Measurements from ENCODE around the gene BUD13. TPM values are rescaled to one million over a fixed set of nuclear protein-coding genes. Genes with fewer than 3 reads are reported as not detected.

Gene BUD13
- total and polyA plus RNA-seq, 10 donors = 12.3 to 20.3 (median 16.3) TPM

DNA sequence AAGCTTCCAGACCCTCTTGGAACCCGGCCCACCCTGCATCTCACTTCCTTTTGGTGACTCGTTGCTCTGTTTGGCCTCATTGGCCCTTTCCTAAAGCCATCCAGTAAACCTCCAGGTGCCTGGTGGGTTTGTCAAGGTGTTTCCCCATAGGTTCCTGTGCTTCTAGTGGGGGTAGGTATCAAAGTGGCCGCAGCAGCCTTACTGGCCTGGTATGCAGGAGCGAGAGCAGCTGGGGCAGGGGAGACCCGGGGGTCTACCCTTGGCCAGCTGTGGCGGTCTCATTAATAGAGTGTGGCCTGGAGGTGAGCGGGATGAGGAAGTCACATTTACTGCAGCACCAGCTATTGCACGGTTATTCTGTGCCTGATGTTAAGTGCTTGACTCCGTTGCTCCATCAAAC lies 46.3 kb upstream of the BUD13 start:
- no peak overlapping the region for H3K27ac ChIP-seq
- intact Hi-C loops (cut with DNase I; ENCODE audit: low total_unique reads) = no loop called here
- 83 to 94% (median 86%) methylated on average over 8 to 9 of the region's 9 CpGs for WGBS, 5 donors
- no peak overlapping the region for H3K4me3 ChIP-seq
- DNase-seq = no peak
- H3K9me3 ChIP-seq = no peaks in the 10 kb centered on the region
- TF ChIP-seq, protein P1, sequence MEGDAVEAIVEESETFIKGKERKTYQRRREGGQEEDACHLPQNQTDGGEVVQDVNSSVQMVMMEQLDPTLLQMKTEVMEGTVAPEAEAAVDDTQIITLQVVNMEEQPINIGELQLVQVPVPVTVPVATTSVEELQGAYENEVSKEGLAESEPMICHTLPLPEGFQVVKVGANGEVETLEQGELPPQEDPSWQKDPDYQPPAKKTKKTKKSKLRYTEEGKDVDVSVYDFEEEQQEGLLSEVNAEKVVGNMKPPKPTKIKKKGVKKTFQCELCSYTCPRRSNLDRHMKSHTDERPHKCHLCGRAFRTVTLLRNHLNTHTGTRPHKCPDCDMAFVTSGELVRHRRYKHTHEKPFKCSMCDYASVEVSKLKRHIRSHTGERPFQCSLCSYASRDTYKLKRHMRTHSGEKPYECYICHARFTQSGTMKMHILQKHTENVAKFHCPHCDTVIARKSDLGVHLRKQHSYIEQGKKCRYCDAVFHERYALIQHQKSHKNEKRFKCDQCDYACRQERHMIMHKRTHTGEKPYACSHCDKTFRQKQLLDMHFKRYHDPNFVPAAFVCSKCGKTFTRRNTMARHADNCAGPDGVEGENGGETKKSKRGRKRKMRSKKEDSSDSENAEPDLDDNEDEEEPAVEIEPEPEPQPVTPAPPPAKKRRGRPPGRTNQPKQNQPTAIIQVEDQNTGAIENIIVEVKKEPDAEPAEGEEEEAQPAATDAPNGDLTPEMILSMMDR (IDR thresholded peaks at IDR 0.05 in 8 of 11, conservative IDR thresholded peaks at IDR 0.05 in 3 of 11) = no peak
- no peak for TF ChIP-seq POLR2A (IDR thresholded peaks at IDR 0.05)
- no peak for TF ChIP-seq POLR2AphosphoS5 (IDR thresholded peaks at IDR 0.05)
- no peaks in the 10 kb centered on the region for H3K4me1 ChIP-seq
- no peaks in the 10 kb centered on the region for H3K27me3 ChIP-seq (replicated peaks in 1 of 7)
- H3K36me3 ChIP-seq = no peaks in the 10 kb centered on the region

DNA sequence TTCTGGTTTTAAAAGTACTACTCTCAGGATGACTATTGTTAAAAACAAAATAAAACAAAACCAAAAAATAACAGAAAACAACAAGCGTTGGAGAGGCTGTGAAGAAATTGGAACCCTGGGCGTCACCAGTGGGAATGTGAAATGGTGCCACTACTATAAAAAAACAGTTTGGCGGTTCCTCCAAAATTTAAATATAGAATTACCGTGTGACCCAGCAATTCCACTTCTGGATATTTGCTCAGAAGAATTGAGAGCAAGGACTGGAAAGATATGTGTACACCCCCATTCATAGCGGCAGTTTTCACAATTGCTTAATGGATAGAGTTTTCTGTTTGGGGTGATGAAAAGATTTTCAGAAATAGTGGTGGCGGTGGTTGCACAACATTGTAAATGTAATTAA lies 41.7 kb upstream of the BUD13 start:
- no peak for TF ChIP-seq POLR2AphosphoS5 (IDR thresholded peaks at IDR 0.05)
- TF ChIP-seq, protein P1 (IDR thresholded peaks at IDR 0.05 in 8 of 11, conservative IDR thresholded peaks at IDR 0.05 in 3 of 11) = no peak
- TF ChIP-seq POLR2A (IDR thresholded peaks at IDR 0.05) = no peak
- no peak for DNase-seq
- 69 to 85% (median 79%) methylated on average over 6 of the region's 6 CpGs for WGBS, 5 donors
- H3K36me3 ChIP-seq = no peaks in the 10 kb centered on the region
- no peaks in the 10 kb centered on the region for H3K4me1 ChIP-seq
- H3K27ac ChIP-seq = no peak overlapping the region
- no peak overlapping the region for H3K4me3 ChIP-seq
- no peaks in the 10 kb centered on the region for H3K27me3 ChIP-seq (replicated peaks in 1 of 7)
- intact Hi-C loops (cut with DNase I; ENCODE audit: low total_unique reads) = no loop called here
- no peaks in the 10 kb centered on the region for H3K9me3 ChIP-seq

DNA sequence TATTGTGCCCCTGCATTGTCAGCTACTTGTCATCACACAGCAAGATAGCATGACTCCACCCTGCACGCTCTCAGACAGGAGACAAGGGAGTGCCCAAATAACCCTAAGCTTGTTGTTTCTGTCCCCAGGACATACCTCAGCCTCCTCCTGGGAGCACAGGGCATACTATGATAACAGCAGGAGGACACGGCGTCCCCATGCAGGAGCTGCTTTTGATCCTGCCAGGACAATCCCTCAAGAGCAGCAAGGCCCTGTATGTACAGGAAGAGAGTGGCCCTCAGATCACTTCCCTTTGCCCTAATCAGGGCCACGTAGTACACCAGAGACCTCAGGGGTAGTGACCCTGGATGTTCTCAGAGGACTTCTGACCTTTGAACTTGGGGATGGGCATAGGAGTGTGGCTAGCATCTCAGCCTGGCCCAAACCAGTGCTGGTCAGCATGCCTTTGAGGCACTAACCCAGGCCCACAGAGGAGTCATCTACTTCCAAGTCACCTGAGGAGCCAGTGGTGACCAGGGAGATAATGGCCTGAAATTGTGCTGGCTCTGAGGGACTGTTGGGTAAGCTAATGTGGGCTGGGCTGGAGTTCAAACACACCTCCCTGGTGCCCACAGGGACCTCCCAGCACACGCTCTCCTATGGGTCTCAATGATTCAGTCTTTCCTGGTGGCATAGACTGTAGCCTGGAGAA lies 41.1 kb upstream of the BUD13 start:
- DNase-seq = no peak
- Histone ChIP-seq H3K36me3 (no peaks in the 10 kb centered on the region), H3K4me3 (no peak overlapping the region), H3K27me3 (replicated peaks in 1 of 7) (no peaks in the 10 kb centered on the region), H3K4me1 (no peaks in the 10 kb centered on the region), H3K9me3 (no peaks in the 10 kb centered on the region), H3K27ac (no peak overlapping the region)
- TF ChIP-seq POLR2AphosphoS5 (IDR thresholded peaks at IDR 0.05) (no peak), POLR2A (IDR thresholded peaks at IDR 0.05) (no peak)
- TF ChIP-seq, protein P1 (IDR thresholded peaks at IDR 0.05 in 8 of 11, conservative IDR thresholded peaks at IDR 0.05 in 3 of 11) = no peak
- WGBS, 5 donors = 54 to 96% (median 66%) methylated on average over 4 to 5 of the region's 5 CpGs
- intact Hi-C loops (cut with DNase I; ENCODE audit: low total_unique reads) = no loop called here

DNA sequence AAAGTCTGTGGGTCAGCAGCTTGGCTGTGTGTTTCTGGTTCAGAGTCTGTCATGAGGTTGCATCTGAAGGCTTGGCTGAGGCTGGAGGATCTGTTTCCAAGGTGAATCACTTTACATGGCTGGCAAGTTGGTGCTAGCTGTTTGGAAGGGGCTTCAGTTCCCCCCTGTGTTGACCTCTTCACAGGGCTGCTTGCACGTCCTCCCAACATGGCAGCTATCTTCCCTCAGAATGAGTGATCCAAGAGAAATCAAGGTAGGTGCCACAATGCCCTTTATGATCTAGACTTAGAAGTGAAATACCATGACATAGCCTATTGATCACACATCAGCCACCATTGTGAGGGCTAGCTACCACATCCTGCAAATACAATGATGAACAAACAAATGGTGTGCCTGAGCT lies 40.4 kb upstream of the BUD13 start:
- 86 to 100% (median 96%) methylated on average over 1 of the region's 1 CpG for WGBS, 5 donors
- intact Hi-C loops (cut with DNase I; ENCODE audit: low total_unique reads) = no loop called here
- TF ChIP-seq POLR2AphosphoS5 (IDR thresholded peaks at IDR 0.05) (no peak), POLR2A (IDR thresholded peaks at IDR 0.05) (no peak)
- TF ChIP-seq, protein P1 (IDR thresholded peaks at IDR 0.05 in 8 of 11, conservative IDR thresholded peaks at IDR 0.05 in 3 of 11) = no peak
- H3K4me3 ChIP-seq = no peak overlapping the region
- H3K27me3 ChIP-seq (replicated peaks in 1 of 7) = no peaks in the 10 kb centered on the region
- no peaks in the 10 kb centered on the region for H3K4me1 ChIP-seq
- no peaks in the 10 kb centered on the region for H3K9me3 ChIP-seq
- no peaks in the 10 kb centered on the region for H3K36me3 ChIP-seq
- no peak overlapping the region for H3K27ac ChIP-seq
- DNase-seq = no peak
